HCT116 (cell line): ENCODE measurements around the gene UCHL3. TPM values are rescaled to one million over a fixed set of nuclear protein-coding genes. Genes with fewer than 3 reads are reported as not detected.

ENCODE experiments used
- ATAC-seq: fragments of 200-7000 bp; cut with Tn5 transposase; 2 replicates; pipeline ENCODE4 v1.9.1; 2020; ENCODE audit warnings: mild to moderate bottlenecking, moderate library complexity
- BruUV-seq: library from RNA; stranded (reverse); fragments of 400-500 nt; replicated peaks from 2 replicates; lab custom pipeline; 2021; lab: Mats Ljungman, UMichigan
- CTCF ChIA-PET: fragments of 300-600 bp; sonication (Branson Sonifier 250); formaldehyde crosslinking; loops from one replicate; lab custom pipeline; 2021; ENCODE audit warnings: antibody characterized with exemption; lab: Charles Lee
- POLR2A ChIA-PET: fragments of 300-600, 350-600 bp; sonication (Branson Sonifier 250); formaldehyde crosslinking; loops from one replicate; lab custom pipeline; 2021; ENCODE audit warnings: antibody characterized with exemption; lab: Charles Lee
- RAD21 ChIA-PET, 2 experiments: fragments of 300-600 bp; sonication (Branson Sonifier 250); formaldehyde crosslinking; loops; one replicate each; lab custom pipeline; 2023; ENCODE audit warnings: low total read pairs in 2 of 2; ENCODE audit not compliant: uncharacterized antibody in 2 of 2, unreplicated experiment in 2 of 2, low non-redundant PET in 1 of 2; lab: Charles Lee
- DNase-seq: peaks from one replicate; pipeline ENCODE4 v3.0.0-alpha.2; 2010; ENCODE audit warnings: low read depth, low spot score
- H2AFZ ChIP-seq: fragments of 200-600 bp; shearing (Covaris generic), sonication (generic); 2 replicates; pipeline ENCODE4 v1.6.1; 2017; ENCODE audit warnings: low read depth, mixed run types, mixed read lengths, antibody characterized with exemption, low read length; ENCODE audit not compliant: poor library complexity, severe bottlenecking
- H3K27ac ChIP-seq: 2 replicates; pipeline ENCODE4 v1.5.1; 2012; ENCODE audit warnings: low read depth, low read length
- H3K27me3 ChIP-seq: fragments of 200-600 bp; sonication (generic); 2 replicates; pipeline ENCODE4 v1.6.1; 2016; ENCODE audit warnings: mixed run types, low read length, mixed read lengths; ENCODE audit not compliant: insufficient read depth
- H3K36me3 ChIP-seq, 2 experiments: fragments of 200-500 bp in 1 of 2; fragments of 200-600 bp in 1 of 2; sonication (Bioruptor generic) in 1 of 2; sonication (generic) in 1 of 2; 2 replicates each; pipeline versions ENCODE4 v1.5.1 to v1.6.1; 2014 to 2016; ENCODE audit warnings: low read length in 2 of 2, inconsistent platforms in 1 of 2, mixed read lengths in 1 of 2, mixed run types in 1 of 2; ENCODE audit not compliant: insufficient read depth in 2 of 2, control insufficient read depth in 1 of 2
- H3K4me1 ChIP-seq, 2 experiments: fragments of 200-600 bp in 1 of 2; sonication (generic) in 1 of 2; 2 replicates each; pipeline versions ENCODE4 v1.5.1 to v1.6.1; 2012 to 2017; ENCODE audit warnings: low read length in 2 of 2, inconsistent platforms in 1 of 2, mild to moderate bottlenecking in 1 of 2, mixed read lengths in 1 of 2, mixed run types in 1 of 2, moderate library complexity in 1 of 2; ENCODE audit not compliant: insufficient read depth in 2 of 2, control insufficient read depth in 1 of 2
- H3K4me2 ChIP-seq: fragments of 200-600 bp; sonication (generic); 2 replicates; pipeline ENCODE4 v1.6.1; 2017; ENCODE audit warnings: mixed run types, low read length, mixed read lengths
- H3K4me3 ChIP-seq, 2 experiments: fragments of 200-600 bp in 1 of 2; sonication (generic) in 1 of 2; replicated peaks in 1 of 2; 2 replicates each; pipeline ENCODE4 v1.5.1; 2011 to 2016; ENCODE audit warnings: low read length in 2 of 2, control low read depth in 1 of 2, low read depth in 1 of 2, mild to moderate bottlenecking in 1 of 2, mixed read lengths in 1 of 2, mixed run types in 1 of 2
- H3K79me2 ChIP-seq: fragments of 200-600 bp; sonication (generic); 2 replicates; pipeline ENCODE4 v1.6.1; 2017; ENCODE audit warnings: mild to moderate bottlenecking, mixed run types, low read length, moderate library complexity, mixed read lengths; ENCODE audit not compliant: insufficient read depth
- H3K9ac ChIP-seq: fragments of 200-600 bp; sonication (generic); 2 replicates; pipeline ENCODE4 v1.6.1; 2016; ENCODE audit warnings: low read length, mixed read lengths
- H3K9me2 ChIP-seq: fragments of 200-600 bp; sonication (generic), shearing (Covaris generic); 2 replicates; pipeline ENCODE4 v1.6.1; 2017; ENCODE audit warnings: mixed run types, mild to moderate bottlenecking, moderate library complexity; ENCODE audit not compliant: insufficient read depth
- H3K9me3 ChIP-seq, 2 experiments: fragments of 200-500 bp in 1 of 2; fragments of 200-600 bp in 1 of 2; sonication (Bioruptor generic) in 1 of 2; sonication (generic) in 1 of 2; 2 replicates each; pipeline ENCODE4 v1.6.1; 2014 to 2017; ENCODE audit warnings: low read length in 2 of 2, mixed read lengths in 2 of 2, inconsistent platforms in 1 of 2, low read depth in 1 of 2, mild to moderate bottlenecking in 1 of 2, mixed run types in 1 of 2, moderate library complexity in 1 of 2; ENCODE audit not compliant: control insufficient read depth in 1 of 2, insufficient read depth in 1 of 2
- H4K20me1 ChIP-seq: fragments of 200-600 bp; sonication (generic), shearing (Covaris generic); 2 replicates; pipeline ENCODE4 v1.6.1; 2017; ENCODE audit warnings: mixed run types, mild to moderate bottlenecking, moderate library complexity; ENCODE audit not compliant: insufficient read depth
- ATF3 ChIP-seq: IDR thresholded peaks from 2 replicates; pipeline ENCODE4 v1.6.1; 2012
- CBX3 ChIP-seq: IDR thresholded peaks from 2 replicates; pipeline ENCODE4 v1.6.1; 2012; ENCODE audit warnings: low read depth
- CEBPB ChIP-seq: IDR thresholded peaks from 2 replicates; pipeline ENCODE4 v1.6.1; 2012; ENCODE audit warnings: low read depth
- CTCF ChIP-seq, 3 experiments: fragments of 200-600 bp in 1 of 3; sonication (generic) in 1 of 3; IDR thresholded peaks in 2 of 3; conservative IDR thresholded peaks in 1 of 3; 2 replicates each; pipeline ENCODE4 v1.5.1; 2012 to 2017; ENCODE audit warnings: low read depth in 2 of 3, low read length in 2 of 3, antibody characterized with exemption in 1 of 3, borderline replicate concordance in 1 of 3, control low read depth in 1 of 3, mild to moderate bottlenecking in 1 of 3, mixed read lengths in 1 of 3, mixed run types in 1 of 3, moderate library complexity in 1 of 3; ENCODE audit not compliant: insufficient read depth in 1 of 3
- EGR1 ChIP-seq: IDR thresholded peaks from 2 replicates; pipeline ENCODE4 v1.6.1; 2012; ENCODE audit warnings: low read depth
- ELF1 ChIP-seq: IDR thresholded peaks from 2 replicates; pipeline ENCODE4 v1.6.1; 2012; ENCODE audit warnings: low read depth, borderline replicate concordance
- EZH2phosphoT487 ChIP-seq: fragments of 200-600 bp; IDR thresholded peaks from 2 replicates; pipeline ENCODE4 v1.6.1; 2018; ENCODE audit warnings: antibody characterized with exemption, borderline replicate concordance
- FOSL1 ChIP-seq: IDR thresholded peaks from 2 replicates; pipeline ENCODE4 v1.6.1; 2012; ENCODE audit warnings: low read depth
- JUND ChIP-seq: IDR thresholded peaks from 2 replicates; pipeline ENCODE4 v1.6.1; 2012
- MAX ChIP-seq: IDR thresholded peaks from 2 replicates; pipeline ENCODE4 v1.6.1; 2012
- POLR2AphosphoS5 ChIP-seq: IDR thresholded peaks from 2 replicates; pipeline ENCODE4 v1.6.1; 2011; ENCODE audit warnings: mild to moderate bottlenecking, low read depth, low read length, moderate library complexity
- RAD21 ChIP-seq: IDR thresholded peaks from 2 replicates; pipeline ENCODE4 v1.6.1; 2012; ENCODE audit warnings: low read depth, mild to moderate bottlenecking
- REST ChIP-seq: IDR thresholded peaks from 2 replicates; pipeline ENCODE4 v1.6.1; 2012; ENCODE audit warnings: low read depth
- SIN3A ChIP-seq: IDR thresholded peaks from 2 replicates; pipeline ENCODE4 v1.6.1; 2012; ENCODE audit warnings: low read depth
- SP1 ChIP-seq: IDR thresholded peaks from 2 replicates; pipeline ENCODE4 v1.6.1; 2012; ENCODE audit warnings: low read depth
- SRF ChIP-seq: IDR thresholded peaks from 2 replicates; pipeline ENCODE4 v1.6.1; 2012; ENCODE audit warnings: low read depth
- TCF7L2 ChIP-seq: IDR thresholded peaks from 2 replicates; pipeline ENCODE4 v1.7.0; 2011; ENCODE audit warnings: borderline replicate concordance, inconsistent platforms; ENCODE audit not compliant: insufficient read depth, insufficient read length; ENCODE audit errors: extremely low read depth
- YY1 ChIP-seq: IDR thresholded peaks from 2 replicates; pipeline ENCODE4 v1.6.1; 2011; ENCODE audit warnings: low read length, low read depth, moderate library complexity, mild to moderate bottlenecking; ENCODE audit not compliant: insufficient replicate concordance; ENCODE audit errors: extremely low read depth
- ZFX ChIP-seq: fragments of 450-650 bp; IDR thresholded peaks from 2 replicates; pipeline ENCODE4 v1.6.1; 2017
- ZNF274 ChIP-seq: fragments of 200-500 bp; sonication (Bioruptor generic); IDR thresholded peaks from 2 replicates; pipeline ENCODE4 v1.6.1; 2014; ENCODE audit warnings: mild to moderate bottlenecking, low read depth, low read length, inconsistent platforms
- intact Hi-C: fragments of 100-400 bp; cut with micrococcal nuclease; formaldehyde crosslinking; loops from 2 replicates; pipeline ENCODE4 v1.10.0; 2022
- total RNA-seq: library from RNA; stranded (reverse); gene quantifications from one replicate; pipeline ENCODE4 v1.2.1, GENCODE V29; 2021; ENCODE audit not compliant: unreplicated experiment

UCHL3 gene
- total RNA-seq, 1 experiment from 2014 or later: 32.4 TPM

- H3K4me1 ChIP-seq: peaks cover 4 to 13% of the 10 kb centered on the region in 2 experiments; a peak in 3 of 4 replicates
- H3K27ac ChIP-seq: no peak overlapping the region
- intact Hi-C loops: no loop called here
- no peak overlapping the region for H2AFZ ChIP-seq
- no TSS peak for BruUV-seq
- H4K20me1 ChIP-seq: no peaks in the 10 kb centered on the region
- no peaks in the 10 kb centered on the region for H3K36me3 ChIP-seq
- H3K4me3 ChIP-seq: no peak overlapping the region
- ATAC-seq (no peak), DNase-seq (no peak)
- POLR2A ChIA-PET: no interaction called here
- no peaks in the 10 kb centered on the region for H3K27me3 ChIP-seq
- TF ChIP-seq JUND (no peak), EGR1 (no peak), CBX3 (no peak), MAX (no peak), ZNF274 (no peak), SP1 (no peak), POLR2AphosphoS5 (no peak), ZFX (no peak), FOSL1 (no peak), CEBPB (no peak), ATF3 (no peak), TCF7L2 (no peak), ELF1 (no peak), CTCF (IDR thresholded peaks at IDR 0.05 in 2 of 3, conservative IDR thresholded peaks at IDR 0.05 in 1 of 3; ENCODE audit: borderline replicate concordance in 1 of 3, insufficient read depth in 1 of 3, low read depth in 2 of 3, low read length in 2 of 3) (no peak), SRF (no peak), RAD21 (no peak), SIN3A (no peak), REST (no peak), EZH2phosphoT487 (no peak), YY1 (no peak)
- H3K9me3 ChIP-seq: no peaks in the 10 kb centered on the region
- H3K9me2 ChIP-seq: no peaks in the 10 kb centered on the region
- H3K4me2 ChIP-seq: no peak overlapping the region
- RAD21 ChIA-PET: no interaction called here
- H3K79me2 ChIP-seq: peaks cover 5% of the 10 kb centered on the region
- no peak overlapping the region for H3K9ac ChIP-seq
- CTCF ChIA-PET: no interaction called here
These were observed 7.6 kb upstream of the UCHL3 start for GRCh38 chr13:75541961-75542360.
